Measurements from ENCODE around the gene ATP6V0A4.
A peak's percentile ranks its signal among the peaks of the same experiment; 100 is the strongest.
"Not testable (repeated sequence)": the region's sequence is repeated elsewhere in the genome, so short reads cannot be mapped to it uniquely, and the experiment has no call there.

ATP6V0A4 gene

DNA sequence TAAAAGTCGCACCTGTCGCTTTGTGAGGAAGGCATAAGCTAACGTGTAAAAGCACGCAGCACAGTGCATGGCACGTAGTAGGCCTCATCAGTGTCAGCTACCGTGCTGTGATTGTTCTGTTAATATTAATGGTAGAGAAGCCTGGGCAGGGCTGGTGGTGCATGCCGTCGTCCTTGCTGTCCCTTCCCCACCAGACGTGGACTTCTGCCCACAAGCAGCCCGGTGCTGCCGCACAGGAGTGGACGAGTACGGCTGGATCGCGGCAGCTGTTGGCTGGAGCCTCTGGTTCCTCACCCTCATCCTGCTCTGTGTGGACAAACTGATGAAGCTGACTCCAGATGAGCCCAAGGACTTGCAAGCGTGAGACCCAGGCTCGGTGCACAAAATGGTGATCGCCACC lies 4.7 kb upstream of the ATP6V0A4 start:
- no peak for DNase-seq (ENCODE audit: low spot score)

DNA sequence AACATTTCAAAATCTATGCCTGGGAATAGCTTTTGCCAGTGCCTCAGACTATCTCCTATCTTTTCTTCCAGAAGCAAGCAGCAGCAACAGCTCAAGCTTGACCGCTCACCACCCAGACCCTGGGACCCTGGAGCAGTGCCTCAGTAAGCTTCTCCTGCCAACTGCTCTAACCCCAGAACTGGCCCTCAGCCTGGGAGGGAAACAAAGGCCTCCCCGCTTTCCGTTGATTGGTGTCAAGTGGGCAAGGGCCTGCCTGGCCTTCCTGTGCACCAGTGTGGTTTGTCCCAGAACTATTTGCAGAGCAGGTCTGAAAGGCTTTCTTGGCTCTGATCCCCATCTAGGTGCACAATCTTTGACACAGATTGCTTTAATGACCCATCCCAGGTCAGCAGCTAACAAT lies 3.3 kb upstream of the ATP6V0A4 start:
- DNase-seq (ENCODE audit: low spot score): no peak

DNA sequence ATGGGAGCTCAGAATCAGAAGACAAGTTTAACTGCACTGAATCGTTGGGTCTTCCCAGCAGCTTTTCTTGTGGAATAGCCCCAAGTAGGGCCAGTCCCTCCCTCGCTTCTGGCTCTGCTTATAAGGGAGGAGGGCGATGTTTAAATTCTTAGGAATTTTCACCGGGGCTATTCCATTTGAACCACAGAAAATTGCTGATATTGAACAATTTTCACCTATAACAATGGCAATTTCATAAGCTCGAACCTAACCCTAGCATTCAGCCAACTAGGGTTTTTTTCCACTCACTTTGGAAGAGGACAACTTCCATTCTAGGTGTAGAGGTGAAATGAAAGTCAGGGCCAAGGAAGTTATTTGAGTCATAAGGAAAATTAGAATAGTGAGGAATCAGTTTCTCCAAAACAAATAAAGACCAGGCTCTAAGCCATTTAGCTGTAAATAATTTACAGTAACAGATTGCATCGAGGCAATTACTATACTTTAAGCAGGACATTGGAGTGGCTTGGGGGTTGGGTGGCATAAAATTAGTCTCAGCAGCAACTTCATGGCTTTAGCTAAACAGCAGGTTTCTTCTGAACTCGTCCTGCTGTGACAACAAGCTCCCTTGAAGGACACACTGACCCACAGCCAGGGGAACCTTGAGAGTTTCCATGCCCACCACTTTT lies 1.5 kb upstream of the ATP6V0A4 start:
- no peak for DNase-seq (ENCODE audit: low spot score)

DNA sequence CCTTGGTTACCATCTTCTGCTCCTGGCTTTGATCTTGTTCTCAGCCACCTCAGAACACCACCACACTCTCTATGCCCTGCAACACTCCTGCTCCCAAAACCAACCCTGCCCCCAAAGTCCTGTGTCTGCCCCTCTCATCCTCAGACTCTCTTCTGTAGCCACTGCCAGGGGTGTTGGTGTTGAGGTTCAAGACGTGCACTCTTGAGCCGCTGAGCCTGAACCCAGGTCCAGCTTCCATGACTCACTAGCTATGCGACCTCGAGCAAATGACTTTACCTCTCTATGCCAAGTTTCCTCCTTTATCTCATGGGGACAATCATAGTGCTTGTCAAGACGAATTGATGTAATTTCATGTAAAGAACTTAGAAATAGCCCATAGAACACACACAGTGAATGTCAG lies 840 bp upstream of the ATP6V0A4 start:
- no peak for DNase-seq (ENCODE audit: low spot score)

DNA sequence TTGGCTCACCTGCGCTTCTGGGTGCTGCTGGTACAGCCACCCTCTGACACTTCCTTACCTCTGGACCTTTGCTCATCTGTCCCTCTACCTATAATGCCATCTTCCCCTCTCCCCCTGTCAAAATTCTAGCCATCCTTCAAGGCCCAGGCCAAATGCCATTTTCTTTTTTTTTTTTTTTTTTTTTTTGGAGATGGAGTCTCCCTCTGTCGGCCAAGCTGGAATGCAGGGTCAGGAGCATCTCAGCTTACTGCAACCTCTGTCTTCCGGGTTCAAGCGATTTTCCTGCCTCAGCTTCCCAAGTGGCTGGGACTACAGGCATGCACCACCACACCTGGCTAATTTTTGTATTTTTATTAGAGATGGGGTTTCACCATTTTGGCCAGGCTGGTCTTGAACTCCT lies 950 bp downstream of the ATP6V0A4 start:
- DNase-seq (ENCODE audit: low spot score): not testable (repeated sequence)

DNA sequence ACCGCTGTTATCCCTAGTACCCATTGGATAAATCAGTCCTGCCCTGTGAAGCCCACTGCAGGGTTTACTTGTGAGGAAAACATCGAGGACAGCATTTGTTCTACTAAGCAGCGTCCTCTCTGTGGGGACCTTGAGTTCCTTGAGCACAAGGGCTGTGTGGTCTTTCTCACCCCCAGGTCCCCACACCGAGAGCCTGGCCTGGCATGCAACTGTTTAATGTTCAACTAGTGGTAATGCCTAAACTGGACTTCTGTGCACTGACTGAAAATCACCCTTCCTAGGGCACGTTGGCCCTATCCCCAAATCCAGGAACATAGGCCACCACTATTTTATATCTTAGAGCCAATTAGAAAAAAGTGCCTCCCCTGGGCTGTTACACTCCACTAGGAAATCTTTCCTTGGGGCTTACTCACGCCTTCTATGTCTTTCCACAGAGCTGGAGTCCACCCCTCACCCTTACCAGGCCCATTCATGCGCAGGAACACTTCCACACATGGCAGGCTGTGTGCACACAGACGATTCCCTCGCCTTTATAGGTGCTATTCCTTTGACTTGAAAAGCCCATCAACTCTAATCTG lies 1.9 kb downstream of the ATP6V0A4 start:
- DNase-seq (ENCODE audit: low spot score): no peak

DNA sequence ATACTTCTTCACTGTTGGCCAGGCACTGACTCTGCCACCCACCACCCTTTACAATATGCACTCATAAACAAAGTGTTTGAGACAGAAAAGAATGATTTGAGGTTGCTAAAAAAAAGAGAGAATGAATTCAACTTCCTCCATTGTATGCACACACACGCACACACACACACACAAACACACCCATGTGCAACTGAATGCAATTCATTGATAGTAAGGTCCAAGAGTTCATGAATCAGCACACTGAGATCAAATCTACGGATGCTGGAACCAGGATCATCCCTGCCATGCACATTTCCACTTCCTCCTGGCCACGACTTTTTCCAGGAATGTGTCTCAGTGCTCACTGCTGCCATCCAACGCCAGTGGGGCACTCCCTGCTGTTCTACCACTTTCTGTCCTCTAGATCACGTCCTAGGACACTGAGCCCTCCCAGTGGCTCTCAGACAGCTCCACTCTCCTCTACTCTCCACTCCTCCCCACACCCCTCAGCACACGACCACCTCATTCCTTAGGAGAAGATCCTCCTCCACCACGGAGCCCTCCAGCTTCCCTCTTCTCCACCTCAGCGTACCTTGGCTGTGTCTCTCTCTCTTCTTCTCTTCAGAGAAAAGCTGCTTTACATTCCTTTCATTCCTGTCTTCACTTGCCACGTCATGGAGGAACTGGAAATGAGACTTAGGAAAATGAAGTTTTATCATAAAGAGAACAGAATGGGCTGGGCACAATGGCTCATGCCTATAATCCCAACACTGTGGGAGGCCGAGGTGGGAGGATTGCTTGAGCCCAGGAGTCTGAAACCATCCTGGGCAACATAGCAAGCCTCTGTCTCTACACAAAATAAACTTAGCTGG lies 12.2 kb downstream of the ATP6V0A4 start:
- DNase-seq (ENCODE audit: low spot score): peak; percentile 51

DNA sequence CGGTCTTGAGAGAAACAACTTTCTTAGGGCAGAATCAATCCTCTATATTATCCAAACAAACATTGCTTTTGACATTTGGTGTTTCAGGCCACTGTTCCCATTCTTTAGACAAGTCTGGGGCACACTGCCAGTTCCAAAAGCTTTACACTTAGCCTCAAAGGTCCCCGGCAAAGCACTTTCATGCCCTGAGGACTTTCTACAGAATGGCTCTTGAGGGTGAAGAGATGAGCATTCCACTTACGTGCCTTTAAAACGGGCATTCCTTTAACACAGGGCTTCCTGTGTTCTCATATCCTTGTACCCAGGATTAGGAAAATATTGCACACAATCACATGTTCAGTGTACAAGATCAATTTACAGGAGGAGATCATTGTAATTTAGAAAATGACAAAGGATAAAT lies 13.3 kb downstream of the ATP6V0A4 start:
- peak; percentile 99 for DNase-seq (ENCODE audit: low spot score)

DNA sequence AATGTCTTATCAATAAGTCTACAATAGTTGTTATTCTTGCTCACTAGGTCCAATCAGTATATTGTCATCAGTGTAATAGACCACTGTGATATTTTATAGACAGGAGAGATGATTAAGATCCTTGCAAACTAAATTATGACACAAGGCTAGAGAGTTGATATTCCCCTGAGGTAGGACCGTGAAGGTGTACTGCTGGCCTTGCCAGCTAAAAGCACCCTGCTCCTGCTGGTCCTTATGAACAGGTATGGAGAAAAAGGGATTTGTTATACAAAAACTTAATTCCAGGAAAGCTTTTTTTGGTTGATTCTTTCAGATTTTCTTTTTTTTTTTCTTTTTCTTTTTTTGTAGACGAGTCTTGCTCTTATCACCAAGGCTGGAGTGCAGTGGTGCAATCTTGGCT lies 17.0 kb downstream of the ATP6V0A4 start:
- DNase-seq (ENCODE audit: low spot score): no peak

DNA sequence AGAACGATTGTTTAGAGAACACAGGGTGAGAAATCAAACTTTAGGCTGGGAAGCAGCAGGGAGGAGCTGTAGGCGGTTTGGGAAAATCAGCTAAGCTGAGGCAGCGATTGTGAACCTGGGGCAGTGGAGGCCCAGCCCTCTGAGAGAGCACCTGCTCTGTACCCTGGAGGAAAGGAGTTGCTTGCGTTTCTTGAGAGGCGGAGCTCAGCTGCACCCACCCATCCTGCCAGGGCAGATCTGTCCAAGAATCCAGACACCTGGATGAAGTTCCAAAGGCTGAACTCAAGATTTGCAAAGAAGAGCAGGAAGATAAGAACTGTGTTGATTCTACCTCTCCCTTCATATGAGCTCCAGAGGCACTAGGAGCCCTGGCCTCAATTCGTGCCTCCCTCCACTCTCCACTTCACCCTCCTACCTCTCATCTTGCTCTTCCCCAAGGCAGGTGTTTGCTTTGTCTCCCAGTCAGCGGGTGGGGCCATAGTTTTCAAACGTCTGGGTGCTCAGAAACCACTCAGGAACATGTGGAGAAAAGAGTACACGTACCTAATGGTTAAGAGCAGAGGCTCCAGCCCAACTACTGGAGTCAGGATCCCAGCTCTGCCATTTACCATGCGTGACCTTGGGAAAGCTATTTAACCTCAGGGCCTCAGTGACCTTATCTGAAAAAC lies 21.7 kb downstream of the ATP6V0A4 start:
- no peak for DNase-seq (ENCODE audit: low spot score)

DNA sequence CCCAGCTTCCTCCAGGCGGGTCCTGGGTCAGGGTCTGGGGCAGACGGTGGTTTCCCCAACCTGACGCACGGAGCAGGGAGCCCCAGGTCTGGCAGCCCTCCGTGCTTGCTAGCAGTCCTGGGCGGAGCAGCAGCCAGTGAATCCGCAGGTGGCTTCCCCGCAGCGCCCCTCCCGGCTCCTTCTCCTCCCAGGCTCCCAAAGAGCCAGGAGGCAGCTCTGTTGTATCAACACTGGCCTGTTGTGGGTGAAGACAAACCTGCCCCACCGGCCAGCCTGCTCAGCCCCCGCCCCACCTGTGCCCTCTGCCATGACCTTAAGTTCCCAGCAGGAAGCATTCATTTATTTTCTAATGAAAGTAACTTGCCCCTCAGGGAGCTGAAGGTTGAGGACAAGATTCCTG lies 24.2 kb downstream of the ATP6V0A4 start:
- no peak for DNase-seq (ENCODE audit: low spot score)

DNA sequence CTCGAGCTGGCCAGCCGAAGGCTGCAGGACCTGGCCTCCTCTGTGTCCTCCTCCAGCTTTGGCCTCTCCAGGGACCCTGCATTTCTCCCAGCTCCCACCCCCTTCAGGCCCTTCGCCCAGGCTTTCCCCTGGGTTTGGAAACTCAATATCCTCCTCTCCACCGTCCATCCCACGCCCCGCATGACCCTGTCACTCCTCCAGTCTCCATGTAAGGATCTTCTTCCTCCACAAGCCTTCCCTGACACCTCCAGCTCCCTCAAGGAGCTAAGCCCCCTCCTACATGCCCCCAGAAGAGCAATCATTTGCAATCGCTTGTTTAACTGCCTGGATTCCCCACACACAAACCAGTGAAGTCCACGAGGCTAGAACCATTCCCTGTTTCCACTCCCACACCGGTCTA lies 24.8 kb downstream of the ATP6V0A4 start:
- DNase-seq (ENCODE audit: low spot score): no peak

DNA sequence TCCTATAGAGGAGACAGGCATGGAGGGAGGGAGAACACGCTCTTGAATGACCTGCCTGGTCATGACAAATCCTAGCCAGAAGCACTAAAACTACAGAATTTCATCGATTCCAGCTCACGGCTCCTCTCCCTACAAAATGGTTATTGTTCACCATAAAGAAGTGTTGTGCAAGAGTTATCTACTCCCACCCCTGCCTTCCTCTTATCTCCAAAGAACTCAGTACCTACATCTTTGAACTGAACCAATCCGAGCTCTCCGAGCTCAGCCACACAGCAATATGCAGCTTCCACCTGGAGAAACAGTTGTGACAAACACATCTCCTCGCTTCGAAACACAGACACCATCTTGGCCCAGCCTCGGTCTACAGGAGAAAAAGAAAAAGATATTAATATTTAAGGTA lies 27.1 kb downstream of the ATP6V0A4 start:
- DNase-seq (ENCODE audit: low spot score): no peak

DNA sequence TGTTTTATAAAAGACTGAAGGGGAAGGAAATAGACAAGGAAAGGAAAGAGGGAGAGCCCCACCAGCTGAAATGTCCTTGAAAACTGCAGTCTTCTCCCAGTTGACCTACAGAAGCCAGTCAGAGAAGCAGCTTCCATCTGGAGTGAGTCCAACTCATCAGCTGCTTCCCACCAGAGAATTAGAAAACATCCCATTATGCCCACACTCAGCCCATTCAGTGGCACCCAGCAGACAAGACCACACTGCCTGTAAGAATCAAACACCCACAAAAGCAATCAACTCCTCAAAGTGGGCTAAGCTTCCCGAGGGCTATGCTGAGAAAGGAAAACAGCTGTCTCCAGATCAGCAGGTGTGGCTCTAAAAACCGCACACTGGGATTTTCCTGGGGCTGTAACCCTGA lies 29.8 kb downstream of the ATP6V0A4 start:
- DNase-seq (ENCODE audit: low spot score): peak; percentile 41

DNA sequence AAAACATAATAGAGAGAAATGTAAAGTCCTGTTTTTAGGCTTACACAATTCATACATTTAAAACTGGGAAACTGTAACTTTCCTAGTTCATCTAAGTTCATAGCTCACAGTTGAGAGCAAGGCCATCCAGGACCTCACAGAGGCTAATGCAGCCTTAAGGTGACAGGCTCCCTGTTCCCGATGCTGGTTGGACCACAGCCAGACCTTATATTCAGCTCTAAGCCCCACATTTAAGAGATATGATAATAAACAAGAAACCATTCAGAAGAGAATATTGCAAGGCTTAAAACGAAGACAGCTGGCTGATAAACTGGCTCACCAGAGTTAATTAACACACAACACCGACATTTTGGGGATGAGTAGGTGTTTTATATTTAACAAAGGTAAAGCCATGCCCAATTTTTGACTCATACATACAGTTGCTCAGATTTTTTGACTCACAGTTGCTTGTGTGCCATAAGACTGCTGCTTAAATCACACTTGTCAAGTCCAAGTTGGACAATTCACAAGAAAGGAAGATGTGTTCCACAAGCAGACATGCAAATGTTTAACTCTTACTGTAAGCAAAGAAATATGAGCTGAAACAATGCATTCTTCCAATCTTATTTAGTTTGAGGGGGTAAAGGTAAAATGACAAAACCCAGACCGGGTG lies 41.3 kb downstream of the ATP6V0A4 start:
- DNase-seq (ENCODE audit: low spot score): peak; percentile 86

DNA sequence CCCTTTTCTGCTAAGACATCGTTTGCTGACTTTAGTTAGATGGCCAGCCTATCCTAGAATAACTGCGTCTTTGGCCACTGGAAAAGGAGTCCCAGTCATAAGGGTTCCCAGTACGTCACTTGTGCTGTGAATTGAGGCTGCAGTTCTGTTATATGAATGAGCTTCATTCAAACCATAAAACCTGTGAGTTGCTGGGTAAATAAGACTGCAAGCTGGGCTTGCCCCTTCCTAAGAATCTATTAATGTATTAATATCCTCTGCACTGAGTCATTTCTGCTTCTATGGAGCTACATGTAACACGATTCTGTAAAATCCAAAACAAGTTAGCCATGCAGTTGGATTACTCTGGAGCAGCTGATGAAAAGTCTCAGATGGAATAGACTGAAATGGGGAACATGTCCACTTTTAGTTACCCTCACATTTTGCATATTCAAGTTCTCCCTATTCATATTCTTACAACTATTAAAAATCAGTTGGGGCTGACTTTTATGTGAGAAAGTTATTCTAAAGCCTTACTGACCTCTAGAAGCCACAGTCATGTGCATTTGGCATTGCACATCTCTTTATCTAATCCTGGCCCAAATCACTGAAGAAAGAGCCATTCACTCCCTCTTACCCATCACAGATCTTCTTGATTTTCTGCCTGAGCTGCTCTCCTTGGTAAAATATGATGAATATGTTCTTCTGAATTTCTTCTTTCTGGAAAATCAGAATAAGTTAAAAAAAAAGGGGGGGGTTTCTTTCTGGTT lies 42.0 kb downstream of the ATP6V0A4 start:
- DNase-seq (ENCODE audit: low spot score): peak; percentile 99

DNA sequence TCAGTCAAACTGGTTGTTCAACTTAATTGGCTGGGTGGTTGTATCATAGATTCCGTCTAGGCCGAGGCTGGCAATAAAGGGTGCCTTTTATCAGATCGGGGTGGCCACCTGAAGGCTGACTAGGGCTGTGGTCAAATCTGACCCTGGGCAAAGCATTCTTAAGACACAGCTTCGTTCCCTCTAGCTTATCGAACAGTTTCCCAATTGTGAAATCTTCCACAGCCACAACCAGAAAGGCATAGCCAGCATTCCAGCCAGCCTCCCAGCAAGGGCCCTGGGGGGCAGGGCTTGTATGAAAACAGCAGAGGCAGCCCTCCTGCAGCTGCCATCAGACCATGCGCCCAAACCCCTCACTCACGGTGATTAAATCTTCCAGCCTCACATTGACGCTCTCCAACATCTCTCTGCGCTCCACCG lies 42.7 kb downstream of the ATP6V0A4 start:
- peak; percentile 91 for DNase-seq (ENCODE audit: low spot score)

DNA sequence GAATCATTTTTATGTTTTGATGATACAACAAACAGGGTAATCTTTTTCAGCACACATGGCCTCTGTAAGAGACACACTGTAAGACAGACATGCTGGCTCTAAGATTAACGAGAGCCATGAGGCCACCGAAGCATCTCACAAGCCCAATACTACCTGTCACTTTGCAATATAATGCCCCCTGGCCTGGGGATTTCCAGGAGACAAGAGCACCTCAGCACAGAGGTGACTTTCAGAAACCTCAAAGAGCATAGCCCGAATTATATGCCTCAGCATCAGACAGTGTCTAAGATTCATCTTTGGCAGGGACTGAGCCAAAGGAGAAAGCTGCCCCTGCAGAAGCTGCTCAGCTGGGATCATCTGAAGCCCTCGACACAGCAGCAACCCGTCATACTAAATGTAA lies 44.4 kb downstream of the ATP6V0A4 start:
- DNase-seq (ENCODE audit: low spot score): no peak

DNA sequence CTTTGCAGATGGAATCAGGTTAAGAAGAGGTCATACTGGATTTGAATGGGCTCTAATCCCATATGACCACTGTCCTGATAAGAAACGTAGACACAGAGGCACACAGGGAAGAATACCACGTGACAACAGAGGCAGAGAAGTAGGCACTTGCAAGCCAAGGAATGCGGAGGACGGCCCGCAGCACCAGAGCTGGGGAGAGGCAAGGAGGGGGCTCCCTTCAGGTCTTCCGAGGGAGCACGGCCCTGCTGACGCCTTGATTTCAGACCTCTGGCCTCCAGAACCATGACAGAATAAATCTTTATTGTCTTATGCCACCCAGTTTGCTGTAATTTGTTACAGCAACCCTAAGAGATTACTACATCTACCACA lies 44.9 kb downstream of the ATP6V0A4 start:
- no peak for DNase-seq (ENCODE audit: low spot score)

DNA sequence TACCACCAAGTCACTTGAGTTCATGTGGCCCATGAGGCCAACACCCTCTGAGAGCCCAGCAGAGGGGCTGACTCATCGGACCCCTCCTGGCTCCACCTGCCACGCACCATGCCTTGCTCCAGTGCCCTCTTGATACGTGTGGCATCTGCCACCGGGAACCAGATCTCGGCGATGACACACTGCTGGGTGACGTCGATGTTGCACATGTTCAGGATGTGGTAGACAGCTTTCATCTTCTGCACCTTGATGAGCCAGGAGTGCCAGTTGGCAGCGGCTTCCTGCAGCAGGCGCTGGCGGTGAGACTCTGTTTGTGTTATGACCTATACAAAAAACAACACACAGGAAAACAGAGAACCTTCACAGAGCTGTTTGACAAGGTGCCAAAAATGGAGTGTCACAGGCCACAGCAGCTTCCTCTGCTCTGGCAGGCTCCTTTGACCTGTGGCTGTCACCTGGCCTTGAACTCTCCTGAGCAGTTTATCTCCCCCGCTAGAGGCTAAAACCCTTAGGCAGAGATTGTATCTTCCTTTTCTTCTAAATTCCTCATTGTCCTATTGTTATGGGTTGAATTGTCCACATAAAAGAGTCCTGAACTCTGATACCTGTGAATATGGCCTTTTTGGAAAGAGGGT lies 45.4 kb downstream of the ATP6V0A4 start:
- DNase-seq (ENCODE audit: low spot score): no peak

DNA sequence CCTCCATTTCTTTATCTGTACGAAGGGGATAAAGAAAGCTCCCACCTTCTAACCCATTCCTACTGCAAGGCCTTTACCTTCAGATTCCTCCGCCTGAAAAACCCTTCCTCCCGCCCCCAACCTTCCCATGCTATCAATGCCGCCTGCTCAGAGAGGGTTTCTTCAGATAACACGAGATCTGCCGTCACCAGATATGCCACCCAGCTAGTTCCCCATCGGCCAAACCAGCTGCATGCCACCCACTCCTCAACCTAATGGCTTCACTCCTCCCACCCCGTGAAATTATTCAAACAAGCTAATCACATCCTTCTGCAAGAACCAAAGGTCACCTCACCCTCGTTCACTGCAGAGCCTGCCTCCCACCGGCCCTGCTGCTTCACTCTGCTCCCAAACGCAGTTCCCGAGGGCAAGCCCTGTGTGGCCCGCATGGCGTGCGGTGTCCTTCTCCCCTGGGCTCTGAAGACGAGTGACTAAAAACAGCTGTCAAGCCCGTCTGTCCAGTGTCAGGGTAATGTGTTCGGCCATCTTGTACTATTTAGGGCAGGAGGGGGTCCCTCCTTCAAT lies 47.0 kb downstream of the ATP6V0A4 start:
- DNase-seq (ENCODE audit: low spot score): no peak
